Sciatic nerve (tissue), 1 donor: ENCODE measurements around the gene COPS7B. TPM values are rescaled to one million over a fixed set of nuclear protein-coding genes. Genes with fewer than 3 reads are reported as not detected.

Experiments used
- total RNA-seq: library from RNA; stranded (reverse); fragmentation: NEBNext Ultra II Directional; extraction: Animal tissue kit (Norgen Biotek cat#: 25700); gene quantifications from one replicate; pipeline ENCODE4 v1.2.1, GENCODE V29; 2021
- donor health status: DM: no; HTN: no; CAD: no.

Gene COPS7B
- total RNA-seq, 1 donor from 2014 or later = 39.4 TPM

Other genes with a start within 250 kb of the COPS7B start
- gene TEX44, start 193.6 kb upstream of the COPS7B start, total RNA-seq = not detected
- 779 TPM for gene PTMA, start 77.9 kb upstream of the COPS7B start, total RNA-seq
- gene PDE6D, start 5.2 kb upstream of the COPS7B start, total RNA-seq = 20.9 TPM
- gene NPPC, start 140.0 kb downstream of the COPS7B start, total RNA-seq = 0.67 TPM
- gene DIS3L2, start 175.3 kb downstream of the COPS7B start, total RNA-seq = 46.5 TPM